ENCODE measurements around the gene LINC01488. TPM values are rescaled to one million over a fixed set of nuclear protein-coding genes. Genes with fewer than 3 reads are reported as not detected.

LINC01488 gene
- total and polyA plus RNA-seq, 2 of the 13 experiments (the other 11 are each of a cell fraction or from before 2014, with no cell fraction given), result 0.26 to 0.58 TPM

DNA sequence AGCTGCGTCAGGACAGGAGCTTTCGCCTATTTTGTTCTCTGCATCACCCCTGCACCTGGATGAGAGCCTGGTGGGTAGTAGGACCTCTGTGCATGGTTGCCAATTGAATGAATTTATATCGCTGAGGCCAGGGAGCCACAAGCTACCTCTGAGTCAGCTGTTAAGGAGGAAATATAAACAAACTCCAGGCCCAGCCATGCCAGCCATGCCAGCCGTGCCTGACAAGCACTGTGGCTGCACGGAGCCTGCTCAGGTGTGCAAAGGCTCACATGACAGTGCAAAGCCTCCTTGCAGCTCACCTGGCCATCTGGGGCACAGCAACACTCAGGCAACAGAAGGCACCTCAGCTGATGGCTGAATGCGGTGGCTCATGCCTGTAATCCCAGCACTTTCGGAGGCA, 33.7 kb upstream of the LINC01488 start (continued):
- TF ChIP-seq ZHX2 (IDR thresholded peaks at IDR 0.05; ENCODE audit: low read depth) (no peak), ZHX2 (CRISPR knock-in tag; IDR thresholded peaks at IDR 0.05; ENCODE audit: borderline replicate concordance) (no peak), ZNF251 (CRISPR knock-in tag; IDR thresholded peaks at IDR 0.05) (no peak), HNF1A (IDR thresholded peaks at IDR 0.05; ENCODE audit: low read depth) (no peak), HNF1A (CRISPR knock-in tag; IDR thresholded peaks at IDR 0.05; ENCODE audit: borderline replicate concordance) (no peak), ZNF382 (CRISPR knock-in tag; IDR thresholded peaks at IDR 0.05; ENCODE audit: borderline replicate concordance) (no peak), ZNF772 (CRISPR knock-in tag; IDR thresholded peaks at IDR 0.05) (no peak), ISX (CRISPR knock-in tag; conservative IDR thresholded peaks at IDR 0.05) (no peak), ZNF549 (CRISPR knock-in tag; IDR thresholded peaks at IDR 0.05) (no peak), CAMTA2 (CRISPR knock-in tag; IDR thresholded peaks at IDR 0.05; ENCODE audit: borderline replicate concordance) (no peak), ZNF563 (CRISPR knock-in tag; IDR thresholded peaks at IDR 0.05) (no peak), SMAD9 (CRISPR knock-in tag; IDR thresholded peaks at IDR 0.05) (no peak)
- TF ChIP-seq, protein P1, sequence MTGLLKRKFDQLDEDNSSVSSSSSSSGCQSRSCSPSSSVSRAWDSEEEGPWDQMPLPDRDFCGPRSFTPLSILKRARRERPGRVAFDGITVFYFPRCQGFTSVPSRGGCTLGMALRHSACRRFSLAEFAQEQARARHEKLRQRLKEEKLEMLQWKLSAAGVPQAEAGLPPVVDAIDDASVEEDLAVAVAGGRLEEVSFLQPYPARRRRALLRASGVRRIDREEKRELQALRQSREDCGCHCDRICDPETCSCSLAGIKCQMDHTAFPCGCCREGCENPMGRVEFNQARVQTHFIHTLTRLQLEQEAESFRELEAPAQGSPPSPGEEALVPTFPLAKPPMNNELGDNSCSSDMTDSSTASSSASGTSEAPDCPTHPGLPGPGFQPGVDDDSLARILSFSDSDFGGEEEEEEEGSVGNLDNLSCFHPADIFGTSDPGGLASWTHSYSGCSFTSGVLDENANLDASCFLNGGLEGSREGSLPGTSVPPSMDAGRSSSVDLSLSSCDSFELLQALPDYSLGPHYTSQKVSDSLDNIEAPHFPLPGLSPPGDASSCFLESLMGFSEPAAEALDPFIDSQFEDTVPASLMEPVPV (CRISPR knock-in tag; IDR thresholded peaks at IDR 0.05), result no peak
